Measurements from ENCODE around the gene GRAMD1A.

DNA sequence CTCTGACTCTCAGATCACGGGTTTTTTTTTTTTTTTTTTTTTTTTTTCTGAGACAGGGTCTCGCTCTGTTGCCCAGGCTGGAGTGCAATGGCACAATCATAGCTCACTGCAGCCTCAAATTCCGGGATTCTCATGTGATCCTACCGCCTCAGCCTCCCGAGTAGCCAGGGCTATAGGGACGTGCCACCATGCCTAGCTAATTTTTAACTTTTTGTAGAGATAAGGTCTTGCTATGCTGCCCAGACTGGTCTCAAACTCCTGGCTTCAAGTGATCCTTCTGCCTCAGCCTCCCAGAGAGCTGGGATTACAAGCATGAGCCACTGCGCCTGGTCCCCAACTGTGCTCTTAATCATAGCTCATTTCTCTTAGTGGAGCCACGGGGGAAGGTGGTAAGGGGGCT, 4.6 kb upstream of the GRAMD1A start:
- TF ChIP-seq, protein P1, sequence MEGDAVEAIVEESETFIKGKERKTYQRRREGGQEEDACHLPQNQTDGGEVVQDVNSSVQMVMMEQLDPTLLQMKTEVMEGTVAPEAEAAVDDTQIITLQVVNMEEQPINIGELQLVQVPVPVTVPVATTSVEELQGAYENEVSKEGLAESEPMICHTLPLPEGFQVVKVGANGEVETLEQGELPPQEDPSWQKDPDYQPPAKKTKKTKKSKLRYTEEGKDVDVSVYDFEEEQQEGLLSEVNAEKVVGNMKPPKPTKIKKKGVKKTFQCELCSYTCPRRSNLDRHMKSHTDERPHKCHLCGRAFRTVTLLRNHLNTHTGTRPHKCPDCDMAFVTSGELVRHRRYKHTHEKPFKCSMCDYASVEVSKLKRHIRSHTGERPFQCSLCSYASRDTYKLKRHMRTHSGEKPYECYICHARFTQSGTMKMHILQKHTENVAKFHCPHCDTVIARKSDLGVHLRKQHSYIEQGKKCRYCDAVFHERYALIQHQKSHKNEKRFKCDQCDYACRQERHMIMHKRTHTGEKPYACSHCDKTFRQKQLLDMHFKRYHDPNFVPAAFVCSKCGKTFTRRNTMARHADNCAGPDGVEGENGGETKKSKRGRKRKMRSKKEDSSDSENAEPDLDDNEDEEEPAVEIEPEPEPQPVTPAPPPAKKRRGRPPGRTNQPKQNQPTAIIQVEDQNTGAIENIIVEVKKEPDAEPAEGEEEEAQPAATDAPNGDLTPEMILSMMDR (tag by site-specific recombination; IDR thresholded peaks at IDR 0.05) = no peak
- TF ChIP-seq ZNF529 (tag by site-specific recombination; IDR thresholded peaks at IDR 0.05; ENCODE audit: insufficient replicate concordance) (no peak), ZBTB8A (tag by site-specific recombination; IDR thresholded peaks at IDR 0.05) (no peak), ZNF510 (tag by site-specific recombination; IDR thresholded peaks at IDR 0.05; ENCODE audit: insufficient replicate concordance) (no peak), ZNF747 (tag by site-specific recombination; IDR thresholded peaks at IDR 0.05) (no peak)
- TF ChIP-seq, protein P2, sequence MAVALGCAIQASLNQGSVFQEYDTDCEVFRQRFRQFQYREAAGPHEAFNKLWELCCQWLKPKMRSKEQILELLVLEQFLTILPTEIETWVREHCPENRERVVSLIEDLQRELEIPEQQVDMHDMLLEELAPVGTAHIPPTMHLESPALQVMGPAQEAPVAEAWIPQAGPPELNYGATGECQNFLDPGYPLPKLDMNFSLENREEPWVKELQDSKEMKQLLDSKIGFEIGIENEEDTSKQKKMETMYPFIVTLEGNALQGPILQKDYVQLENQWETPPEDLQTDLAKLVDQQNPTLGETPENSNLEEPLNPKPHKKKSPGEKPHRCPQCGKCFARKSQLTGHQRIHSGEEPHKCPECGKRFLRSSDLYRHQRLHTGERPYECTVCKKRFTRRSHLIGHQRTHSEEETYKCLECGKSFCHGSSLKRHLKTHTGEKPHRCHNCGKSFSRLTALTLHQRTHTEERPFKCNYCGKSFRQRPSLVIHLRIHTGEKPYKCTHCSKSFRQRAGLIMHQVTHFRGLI (tag by site-specific recombination; IDR thresholded peaks at IDR 0.05) = no peak
- TF ChIP-seq, protein P3, sequence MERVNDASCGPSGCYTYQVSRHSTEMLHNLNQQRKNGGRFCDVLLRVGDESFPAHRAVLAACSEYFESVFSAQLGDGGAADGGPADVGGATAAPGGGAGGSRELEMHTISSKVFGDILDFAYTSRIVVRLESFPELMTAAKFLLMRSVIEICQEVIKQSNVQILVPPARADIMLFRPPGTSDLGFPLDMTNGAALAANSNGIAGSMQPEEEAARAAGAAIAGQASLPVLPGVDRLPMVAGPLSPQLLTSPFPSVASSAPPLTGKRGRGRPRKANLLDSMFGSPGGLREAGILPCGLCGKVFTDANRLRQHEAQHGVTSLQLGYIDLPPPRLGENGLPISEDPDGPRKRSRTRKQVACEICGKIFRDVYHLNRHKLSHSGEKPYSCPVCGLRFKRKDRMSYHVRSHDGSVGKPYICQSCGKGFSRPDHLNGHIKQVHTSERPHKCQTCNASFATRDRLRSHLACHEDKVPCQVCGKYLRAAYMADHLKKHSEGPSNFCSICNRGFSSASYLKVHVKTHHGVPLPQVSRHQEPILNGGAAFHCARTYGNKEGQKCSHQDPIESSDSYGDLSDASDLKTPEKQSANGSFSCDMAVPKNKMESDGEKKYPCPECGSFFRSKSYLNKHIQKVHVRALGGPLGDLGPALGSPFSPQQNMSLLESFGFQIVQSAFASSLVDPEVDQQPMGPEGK (tag by site-specific recombination; IDR thresholded peaks at IDR 0.05) = no peak
- TF ChIP-seq, protein P4, sequence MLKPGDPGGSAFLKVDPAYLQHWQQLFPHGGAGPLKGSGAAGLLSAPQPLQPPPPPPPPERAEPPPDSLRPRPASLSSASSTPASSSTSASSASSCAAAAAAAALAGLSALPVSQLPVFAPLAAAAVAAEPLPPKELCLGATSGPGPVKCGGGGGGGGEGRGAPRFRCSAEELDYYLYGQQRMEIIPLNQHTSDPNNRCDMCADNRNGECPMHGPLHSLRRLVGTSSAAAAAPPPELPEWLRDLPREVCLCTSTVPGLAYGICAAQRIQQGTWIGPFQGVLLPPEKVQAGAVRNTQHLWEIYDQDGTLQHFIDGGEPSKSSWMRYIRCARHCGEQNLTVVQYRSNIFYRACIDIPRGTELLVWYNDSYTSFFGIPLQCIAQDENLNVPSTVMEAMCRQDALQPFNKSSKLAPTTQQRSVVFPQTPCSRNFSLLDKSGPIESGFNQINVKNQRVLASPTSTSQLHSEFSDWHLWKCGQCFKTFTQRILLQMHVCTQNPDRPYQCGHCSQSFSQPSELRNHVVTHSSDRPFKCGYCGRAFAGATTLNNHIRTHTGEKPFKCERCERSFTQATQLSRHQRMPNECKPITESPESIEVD (tag by site-specific recombination; IDR thresholded peaks at IDR 0.05) = no peak
- TF ChIP-seq, protein P5, sequence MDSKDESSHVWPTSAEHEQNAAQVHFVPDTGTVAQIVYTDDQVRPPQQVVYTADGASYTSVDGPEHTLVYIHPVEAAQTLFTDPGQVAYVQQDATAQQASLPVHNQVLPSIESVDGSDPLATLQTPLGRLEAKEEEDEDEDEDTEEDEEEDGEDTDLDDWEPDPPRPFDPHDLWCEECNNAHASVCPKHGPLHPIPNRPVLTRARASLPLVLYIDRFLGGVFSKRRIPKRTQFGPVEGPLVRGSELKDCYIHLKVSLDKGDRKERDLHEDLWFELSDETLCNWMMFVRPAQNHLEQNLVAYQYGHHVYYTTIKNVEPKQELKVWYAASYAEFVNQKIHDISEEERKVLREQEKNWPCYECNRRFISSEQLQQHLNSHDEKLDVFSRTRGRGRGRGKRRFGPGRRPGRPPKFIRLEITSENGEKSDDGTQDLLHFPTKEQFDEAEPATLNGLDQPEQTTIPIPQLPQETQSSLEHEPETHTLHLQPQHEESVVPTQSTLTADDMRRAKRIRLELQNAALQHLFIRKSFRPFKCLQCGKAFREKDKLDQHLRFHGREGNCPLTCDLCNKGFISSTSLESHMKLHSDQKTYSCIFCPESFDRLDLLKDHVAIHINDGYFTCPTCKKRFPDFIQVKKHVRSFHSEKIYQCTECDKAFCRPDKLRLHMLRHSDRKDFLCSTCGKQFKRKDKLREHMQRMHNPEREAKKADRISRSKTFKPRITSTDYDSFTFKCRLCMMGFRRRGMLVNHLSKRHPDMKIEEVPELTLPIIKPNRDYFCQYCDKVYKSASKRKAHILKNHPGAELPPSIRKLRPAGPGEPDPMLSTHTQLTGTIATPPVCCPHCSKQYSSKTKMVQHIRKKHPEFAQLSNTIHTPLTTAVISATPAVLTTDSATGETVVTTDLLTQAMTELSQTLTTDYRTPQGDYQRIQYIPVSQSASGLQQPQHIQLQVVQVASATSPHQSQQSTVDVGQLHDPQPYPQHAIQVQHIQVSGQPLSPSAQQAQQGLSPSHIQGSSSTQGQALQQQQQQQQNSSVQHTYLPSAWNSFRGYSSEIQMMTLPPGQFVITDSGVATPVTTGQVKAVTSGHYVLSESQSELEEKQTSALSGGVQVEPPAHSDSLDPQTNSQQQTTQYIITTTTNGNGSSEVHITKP (tag by site-specific recombination; IDR thresholded peaks at IDR 0.05) = no peak
